HepG2 (cell line): ENCODE results near the gene DOC2A. TPM values are rescaled to one million over a fixed set of nuclear protein-coding genes. Genes with fewer than 3 reads are reported as not detected.

ENCODE experiments used
- CBX5 ChIP-seq: sonication (generic); formaldehyde crosslinking; IDR thresholded peaks from 2 replicates; pipeline ENCODE4 v1.4.0; 2020; ENCODE audit warnings: missing genetic modification reagents, borderline replicate concordance
- GPBP1L1 ChIP-seq: sonication (generic); formaldehyde crosslinking; IDR thresholded peaks from 2 replicates; pipeline ENCODE4 v1.5.0; 2020; ENCODE audit warnings: mild to moderate bottlenecking, missing genetic modification reagents
- IRF2 ChIP-seq: IDR thresholded peaks from 2 replicates; pipeline ENCODE4 v1.6.1; 2018; ENCODE audit warnings: missing genetic modification reagents, missing compliant biosample characterization
- NR3C1 ChIP-seq: sonication (generic); formaldehyde crosslinking; IDR thresholded peaks from 2 replicates; pipeline ENCODE4 v1.4.0; 2020; ENCODE audit warnings: missing genetic modification reagents
- POLR2AphosphoS5 ChIP-seq: IDR thresholded peaks from 2 replicates; pipeline ENCODE4 v1.6.1; 2012; ENCODE audit warnings: low read depth, low read length
- ZBTB26 ChIP-seq: IDR thresholded peaks from 2 replicates; pipeline ENCODE4 v1.6.1; 2016; ENCODE audit warnings: missing compliant biosample characterization, missing genetic modification reagents, borderline replicate concordance
- ZNF136 ChIP-seq: sonication (generic); formaldehyde crosslinking; IDR thresholded peaks from 2 replicates; pipeline ENCODE4 v1.8.1; 2022; ENCODE audit warnings: low read depth, mild to moderate bottlenecking, moderate library complexity, missing genetic modification reagents
- ZNF609 ChIP-seq: sonication (generic); formaldehyde crosslinking; IDR thresholded peaks from 2 replicates; pipeline ENCODE4 v1.4.0; 2020; ENCODE audit warnings: mild to moderate bottlenecking, missing genetic modification reagents, borderline replicate concordance
- ZSCAN9 ChIP-seq: IDR thresholded peaks from 2 replicates; pipeline ENCODE4 v1.6.1; 2016; ENCODE audit warnings: borderline replicate concordance
- polyA plus RNA-seq, 8 experiments: library from polyadenylated mRNA; depleted of rRNA in 3 of 8; stranded (reverse) in 7 of 8; unstranded in 1 of 8; fragments of >200 nt; fragmentation: Illumina TruSeq in 4 of 8; extraction: Trizol in 4 of 8; gene quantifications; 2 replicates each; pipeline versions ENCODE4 v1.2.1 to v1.2.3, GENCODE V29; 2011 to 2016; ENCODE audit warnings: low read depth in 4 of 8, missing spikeins in 1 of 8, mixed read lengths in 1 of 8; ENCODE audit not compliant: insufficient read depth in 1 of 8
- total RNA-seq, 5 experiments: library from RNA; depleted of rRNA; stranded (reverse); fragments of >200 nt; fragmentation: Illumina TruSeq; extraction: Trizol; gene quantifications; 2 replicates each; pipeline ENCODE4 v1.2.3, GENCODE V29; 2016; ENCODE audit warnings: low read depth in 1 of 5

Gene DOC2A
- total and polyA plus RNA-seq, 2 of the 13 experiments (the other 11 are each of a cell fraction or from before 2014, with no cell fraction given) = 0.15 to 0.55 TPM

- TF ChIP-seq NR3C1 (CRISPR knock-in tag) (no peak), ZSCAN9 (no peak), IRF2 (CRISPR knock-in tag) (no peak), GPBP1L1 (CRISPR knock-in tag) (no peak), ZNF136 (no peak), ZNF609 (CRISPR knock-in tag) (no peak), ZBTB26 (CRISPR knock-in tag) (no peak), POLR2AphosphoS5 (no peak), CBX5 (CRISPR knock-in tag) (no peak)
Observed at GRCh38 chr16:29986931-29987330, 23.9 kb downstream of the DOC2A start (continued).
